A549 treated with dexamethasone at 1 μM for 4 hours (cell line): ENCODE data around the gene OR51G1. TPM values are rescaled to one million over a fixed set of nuclear protein-coding genes. Genes with fewer than 3 reads are reported as not detected.

Experiments
- total RNA-seq: library from RNA; stranded (reverse); fragments of 200-300 nt; extraction: Qiagen RNA extraction; gene quantifications from 5 replicates; pipeline ENCODE4 v1.2.3, GENCODE V29; 2022

Gene OR51G1, protein sequence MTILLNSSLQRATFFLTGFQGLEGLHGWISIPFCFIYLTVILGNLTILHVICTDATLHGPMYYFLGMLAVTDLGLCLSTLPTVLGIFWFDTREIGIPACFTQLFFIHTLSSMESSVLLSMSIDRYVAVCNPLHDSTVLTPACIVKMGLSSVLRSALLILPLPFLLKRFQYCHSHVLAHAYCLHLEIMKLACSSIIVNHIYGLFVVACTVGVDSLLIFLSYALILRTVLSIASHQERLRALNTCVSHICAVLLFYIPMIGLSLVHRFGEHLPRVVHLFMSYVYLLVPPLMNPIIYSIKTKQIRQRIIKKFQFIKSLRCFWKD
- not detected in 5 replicates for total RNA-seq

DNA sequence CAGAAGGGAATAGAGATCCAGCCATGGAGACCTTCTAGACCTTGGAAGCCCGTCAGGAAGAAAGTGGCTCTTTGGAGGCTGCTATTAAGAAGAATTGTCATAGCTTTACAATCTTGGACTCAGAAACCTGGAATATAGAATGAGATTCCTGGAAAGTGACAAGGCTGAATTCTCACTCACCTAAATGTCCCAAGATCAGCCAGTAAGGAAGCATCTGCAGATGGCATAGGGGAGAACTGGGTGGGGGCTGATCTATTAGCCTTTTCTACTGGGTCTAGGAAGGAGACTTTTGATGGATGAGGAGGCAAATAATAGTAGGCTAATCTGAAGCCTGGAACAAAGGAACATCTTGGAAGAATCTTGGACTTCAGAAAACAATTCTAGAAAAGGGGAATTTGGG is at the start of gene OR51G1:
Gene OR51G1 (minus strand): TSS at position 101 of the 400 bp plus-strand sequence. CDS start 0 bp downstream, at position 101.

GRCh38 chr11:4955613-4956012 is 31.5 kb upstream of the OR51G1 start, which contains the start of gene OR51A2:
OR51A2 (minus strand) TSS chr11:4955713; CDS start chr11:4955713, 0 bp downstream.

DNA sequence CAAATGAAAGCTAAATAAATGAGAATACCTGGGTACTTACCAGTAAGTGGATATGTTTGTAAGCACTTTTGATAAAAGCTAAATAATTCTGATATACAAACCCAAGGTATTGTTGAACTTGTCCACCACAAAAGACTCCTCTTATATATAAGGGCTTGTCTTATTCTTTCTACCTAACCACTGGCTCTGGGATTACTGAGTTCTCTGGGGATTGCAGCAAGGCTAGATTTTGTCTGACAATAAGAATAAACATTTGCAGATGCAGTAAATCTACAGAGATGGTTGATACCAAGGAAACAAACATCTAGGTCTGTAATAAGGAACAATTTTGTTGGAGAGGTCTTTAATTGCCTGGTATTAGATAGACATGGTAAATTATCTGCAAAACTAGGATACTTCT is 23.4 kb upstream of the OR51G1 start, which contains the start of gene OR51A4:
Gene OR51A4 (minus strand): TSS at position 101 of the 400 bp plus-strand sequence. CDS start 505 bp downstream, outside the sequence.

DNA sequence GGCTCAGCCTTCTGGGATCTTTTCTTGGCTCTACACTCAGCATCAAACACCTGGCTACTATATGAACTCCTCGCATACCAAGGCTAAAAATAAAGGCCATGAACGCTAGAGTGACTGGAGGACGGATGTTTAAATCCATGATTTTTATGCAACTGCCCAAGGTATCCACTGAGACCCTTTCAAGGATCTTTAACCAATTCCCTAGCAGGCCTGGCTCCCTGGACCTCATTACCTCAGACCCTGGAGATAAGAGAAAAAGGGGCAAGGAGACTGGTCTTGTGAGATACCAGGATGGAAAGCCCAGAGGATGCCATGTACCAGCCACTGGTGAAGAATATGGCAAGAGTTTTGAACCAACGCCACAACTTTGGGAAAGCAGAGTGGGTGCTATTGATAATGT is 4.9 kb downstream of the OR51G1 start, which contains the start of gene OR51G2:
Gene OR51G2 (minus strand): TSS at position 101 of the 400 bp plus-strand sequence. CDS start 3,687 bp downstream, outside the sequence.

GRCh38 chr11:4903484-4903883 is 20.7 kb downstream of the OR51G1 start, which contains the start of gene OR51A7:
OR51A7 (plus strand) TSS chr11:4903783; CDS start chr11:4907370, 3,587 bp downstream.

DNA sequence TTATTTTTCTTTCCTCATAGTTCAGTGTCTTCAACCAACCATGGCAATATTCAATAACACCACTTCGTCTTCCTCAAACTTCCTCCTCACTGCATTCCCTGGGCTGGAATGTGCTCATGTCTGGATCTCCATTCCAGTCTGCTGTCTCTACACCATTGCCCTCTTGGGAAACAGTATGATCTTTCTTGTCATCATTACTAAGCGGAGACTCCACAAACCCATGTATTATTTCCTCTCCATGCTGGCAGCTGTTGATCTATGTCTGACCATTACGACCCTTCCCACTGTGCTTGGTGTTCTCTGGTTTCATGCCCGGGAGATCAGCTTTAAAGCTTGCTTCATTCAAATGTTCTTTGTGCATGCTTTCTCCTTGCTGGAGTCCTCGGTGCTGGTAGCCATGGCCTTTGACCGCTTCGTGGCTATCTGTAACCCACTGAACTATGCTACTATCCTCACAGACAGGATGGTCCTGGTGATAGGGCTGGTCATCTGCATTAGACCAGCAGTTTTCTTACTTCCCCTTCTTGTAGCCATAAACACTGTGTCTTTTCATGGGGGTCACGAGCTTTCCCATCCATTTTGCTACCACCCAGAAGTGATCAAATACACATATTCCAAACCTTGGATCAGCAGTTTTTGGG is 42.2 kb downstream of the OR51G1 start, which contains the start of gene OR51T1:
Gene OR51T1 (plus strand): TSS at position 41 of the 641 bp plus-strand sequence. CDS start 0 bp downstream, at position 41.

Other genes starting within 250 kb of the OR51G1 start
- not detected in 5 replicates for gene OR51E2, start 226.5 kb downstream of the OR51G1 start, total RNA-seq
- not detected in 5 replicates for gene MMP26, start 219.6 kb downstream of the OR51G1 start, total RNA-seq
- gene OR51F1, start 154.4 kb downstream of the OR51G1 start, total RNA-seq, result not detected in 5 replicates
- not detected in 5 replicates for gene OR52R1, start 120.0 kb downstream of the OR51G1 start, total RNA-seq
- gene OR51F2, start 103.0 kb downstream of the OR51G1 start, total RNA-seq, result not detected in 5 replicates
- not detected in 5 replicates for gene OR51S1, start 75.1 kb downstream of the OR51G1 start, total RNA-seq
- gene OR51T1, start 42.4 kb downstream of the OR51G1 start, total RNA-seq, result not detected in 5 replicates
- not detected in 5 replicates for gene OR51A7, start 20.6 kb downstream of the OR51G1 start, total RNA-seq
- not detected in 5 replicates for gene OR51G2, start 5.0 kb downstream of the OR51G1 start, total RNA-seq
- not detected in 5 replicates for gene OR51A4, start 23.3 kb upstream of the OR51G1 start, total RNA-seq
- gene OR51A2, start 31.4 kb upstream of the OR51G1 start, total RNA-seq, result not detected in 5 replicates
- gene OR51L1, start 70.5 kb upstream of the OR51G1 start, total RNA-seq, result not detected in 5 replicates
- not detected in 5 replicates for gene OR52J3, start 122.2 kb upstream of the OR51G1 start, total RNA-seq
- gene OR52E2, start 135.3 kb upstream of the OR51G1 start, total RNA-seq, result not detected in 5 replicates
- not detected in 5 replicates for gene OR52E1, start 145.2 kb upstream of the OR51G1 start, total RNA-seq
- not detected in 5 replicates for gene OR52A5, start 214.0 kb upstream of the OR51G1 start, total RNA-seq
- gene OR52A1, start 230.4 kb upstream of the OR51G1 start, total RNA-seq, result not detected in 5 replicates